Activated T-cell treated with anti-CD3 and anti-CD28 coated beads, Interleukin-2, amount 50 U/mL, for 24 hours (primary cell): ENCODE measurements around the gene RIMBP2.

ENCODE experiments used
- DNase-seq: peaks from one replicate; pipeline ENCODE4 v3.0.0-alpha.2; 2020
- H3K27ac Mint-ChIP-seq: 2 replicates; pipeline ENCODE4 v1.8.0; 2020; ENCODE audit warnings: mild to moderate bottlenecking, mixed read lengths
- H3K27me3 Mint-ChIP-seq: 2 replicates; pipeline ENCODE4 v1.8.0; 2020; ENCODE audit warnings: mixed read lengths
- H3K36me3 Mint-ChIP-seq: 2 replicates; pipeline ENCODE4 v1.8.0; 2020; ENCODE audit warnings: low read depth, mixed read lengths
- H3K4me1 Mint-ChIP-seq: 2 replicates; pipeline ENCODE4 v1.8.0; 2020; ENCODE audit warnings: low read depth, mixed read lengths
- H3K4me3 Mint-ChIP-seq: 2 replicates; pipeline ENCODE4 v1.8.0; 2020; ENCODE audit warnings: mild to moderate bottlenecking, moderate library complexity, mixed read lengths
- H3K9me3 Mint-ChIP-seq: 2 replicates; pipeline ENCODE4 v1.8.0; 2020; ENCODE audit warnings: mixed read lengths

RIMBP2 gene

GRCh38 chr12:130572553-130572952, 143.5 kb downstream of the RIMBP2 start:
- Mint-ChIP-seq H3K4me1 (no peaks in the 10 kb centered on the region), H3K27ac (no peak overlapping the region), H3K27me3 (no peaks in the 10 kb centered on the region), H3K4me3 (no peak overlapping the region), H3K36me3 (no peaks in the 10 kb centered on the region), H3K9me3 (no peaks in the 10 kb centered on the region)
- DNase-seq = no peak

DNA sequence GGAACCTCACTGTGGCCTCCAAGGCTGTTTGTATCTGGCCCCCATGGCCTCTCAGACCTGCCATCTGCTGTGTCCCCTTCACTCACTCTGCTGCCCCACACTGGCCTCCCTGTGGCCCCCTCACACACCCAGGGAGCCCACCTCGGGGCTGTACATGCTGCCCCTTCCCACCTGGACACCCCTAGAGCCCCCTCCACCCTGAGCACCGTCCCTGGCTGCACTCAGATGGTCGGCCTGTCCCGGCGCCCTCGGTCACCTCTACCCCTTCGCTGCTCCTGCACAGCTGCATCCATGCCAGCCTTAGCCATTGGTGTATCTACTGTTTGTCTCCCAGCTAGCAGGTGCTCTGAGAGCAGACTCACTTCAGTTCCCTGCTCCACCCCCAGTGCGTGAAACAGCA, 144.4 kb downstream of the RIMBP2 start:
- Mint-ChIP-seq H3K4me3 (no peak overlapping the region), H3K27ac (no peak overlapping the region), H3K36me3 (no peaks in the 10 kb centered on the region), H3K9me3 (peaks cover 3% of the 10 kb centered on the region), H3K27me3 (no peaks in the 10 kb centered on the region), H3K4me1 (no peaks in the 10 kb centered on the region)
- no peak for DNase-seq

GRCh38 chr12:130571089-130571488, 145.0 kb downstream of the RIMBP2 start:
- no peak overlapping the region for H3K4me3 Mint-ChIP-seq
- H3K27ac Mint-ChIP-seq = no peak overlapping the region
- no peaks in the 10 kb centered on the region for H3K4me1 Mint-ChIP-seq
- H3K27me3 Mint-ChIP-seq = no peaks in the 10 kb centered on the region
- no peak for DNase-seq
- no peaks in the 10 kb centered on the region for H3K36me3 Mint-ChIP-seq
- peaks cover 6% of the 10 kb centered on the region for H3K9me3 Mint-ChIP-seq

DNA sequence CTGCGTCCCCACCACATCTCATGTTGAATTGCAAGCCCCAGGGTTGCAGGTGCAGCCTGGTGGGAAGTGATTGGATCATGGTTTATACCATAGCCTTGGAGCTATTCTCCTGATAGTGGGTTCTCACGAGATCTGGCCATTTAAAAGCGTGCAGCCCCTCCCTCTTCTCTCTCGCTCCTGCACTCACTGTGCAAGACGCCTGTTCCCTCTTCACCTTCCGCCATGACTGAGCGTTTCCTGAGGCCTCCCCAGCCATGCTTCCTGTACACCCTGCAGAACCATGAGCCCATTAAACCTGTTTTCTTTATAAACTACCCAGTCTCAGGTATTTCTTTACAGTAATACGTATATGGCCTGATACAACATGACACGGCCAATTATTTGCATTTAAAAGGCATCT, 146.6 kb downstream of the RIMBP2 start:
- H3K27ac Mint-ChIP-seq = no peak overlapping the region
- H3K9me3 Mint-ChIP-seq = peaks cover 13% of the 10 kb centered on the region
- no peak overlapping the region for H3K4me3 Mint-ChIP-seq
- H3K36me3 Mint-ChIP-seq = no peaks in the 10 kb centered on the region
- DNase-seq = no peak
- no peaks in the 10 kb centered on the region for H3K4me1 Mint-ChIP-seq
- H3K27me3 Mint-ChIP-seq = no peaks in the 10 kb centered on the region

GRCh38 chr12:130568501-130568900, 147.6 kb downstream of the RIMBP2 start:
- Mint-ChIP-seq H3K9me3 (peaks cover 18% of the 10 kb centered on the region), H3K4me1 (no peaks in the 10 kb centered on the region), H3K4me3 (no peak overlapping the region), H3K27ac (no peak overlapping the region), H3K36me3 (no peaks in the 10 kb centered on the region), H3K27me3 (no peaks in the 10 kb centered on the region)
- DNase-seq = no peak

GRCh38 chr12:130568041-130568440, 148.1 kb downstream of the RIMBP2 start:
- Mint-ChIP-seq H3K9me3 (peaks cover 18% of the 10 kb centered on the region), H3K4me1 (no peaks in the 10 kb centered on the region), H3K4me3 (no peak overlapping the region), H3K27me3 (no peaks in the 10 kb centered on the region), H3K27ac (no peak overlapping the region), H3K36me3 (no peaks in the 10 kb centered on the region)
- no peak for DNase-seq

DNA sequence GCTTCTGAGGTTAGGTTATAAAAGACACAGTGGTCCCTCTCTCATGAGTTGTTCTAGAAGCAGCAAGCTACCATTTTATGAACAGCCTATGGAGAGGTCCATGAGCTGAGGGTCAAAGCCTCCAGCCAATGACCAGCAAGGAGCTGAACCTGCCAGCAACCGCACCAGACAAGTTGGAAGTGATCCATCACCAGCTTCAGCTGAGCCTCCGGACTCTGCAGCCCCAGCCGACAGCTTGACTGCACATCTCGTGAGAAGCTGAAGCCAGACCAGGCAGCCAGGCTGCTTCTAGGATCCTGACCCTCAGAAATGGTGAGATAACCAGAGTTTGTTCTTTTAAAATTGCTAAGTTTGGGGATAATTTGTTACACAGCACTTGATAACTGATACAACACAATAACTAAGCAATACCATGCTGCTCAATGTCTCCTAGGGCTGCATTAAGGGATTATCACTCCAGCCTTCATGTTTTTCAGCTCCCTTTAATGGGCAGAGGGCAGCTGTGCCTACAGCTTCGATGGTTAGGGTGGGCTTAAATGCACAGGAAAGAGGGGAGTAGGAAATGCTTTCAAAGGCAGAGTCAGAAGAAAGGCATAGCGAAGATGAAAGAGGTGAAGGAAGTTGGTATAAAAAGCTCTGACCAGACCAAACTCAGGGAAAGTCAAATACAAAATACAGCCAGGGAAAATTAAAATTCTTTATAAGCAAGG, 149.5 kb downstream of the RIMBP2 start:
- no peak for DNase-seq
- Mint-ChIP-seq H3K27ac (no peak overlapping the region), H3K4me3 (no peak overlapping the region), H3K4me1 (no peaks in the 10 kb centered on the region), H3K36me3 (no peaks in the 10 kb centered on the region), H3K27me3 (no peaks in the 10 kb centered on the region), H3K9me3 (peaks cover 18% of the 10 kb centered on the region)

GRCh38 chr12:130565189-130565588, 150.9 kb downstream of the RIMBP2 start:
- DNase-seq = no peak
- Mint-ChIP-seq H3K4me1 (no peaks in the 10 kb centered on the region), H3K27ac (no peak overlapping the region), H3K27me3 (no peaks in the 10 kb centered on the region), H3K9me3 (peaks cover 18% of the 10 kb centered on the region), H3K36me3 (no peaks in the 10 kb centered on the region), H3K4me3 (no peak overlapping the region)

DNA sequence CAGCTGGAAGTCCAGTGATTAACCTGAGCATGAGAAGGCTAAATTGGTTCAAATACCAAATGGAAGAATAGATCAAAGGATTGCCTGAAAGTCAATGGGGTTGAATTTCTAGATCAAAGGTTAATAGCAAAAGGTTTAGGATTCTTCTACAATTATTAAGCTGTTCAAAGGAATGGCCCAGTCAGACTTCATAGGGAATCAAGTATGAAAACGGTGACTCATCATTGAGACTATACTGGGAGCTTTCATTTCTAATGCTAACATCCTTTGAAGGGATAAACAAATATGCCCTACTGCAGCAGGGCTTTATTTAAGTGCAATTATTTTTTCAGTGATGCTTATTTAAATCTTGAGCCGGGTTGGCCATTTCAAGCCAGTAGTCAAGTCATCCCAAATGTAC, 152.8 kb downstream of the RIMBP2 start:
- no peak for DNase-seq
- no peak overlapping the region for H3K4me3 Mint-ChIP-seq
- H3K36me3 Mint-ChIP-seq = no peaks in the 10 kb centered on the region
- H3K27ac Mint-ChIP-seq = no peak overlapping the region
- peaks cover 4% of the 10 kb centered on the region for H3K27me3 Mint-ChIP-seq
- peaks cover 18% of the 10 kb centered on the region for H3K9me3 Mint-ChIP-seq
- no peaks in the 10 kb centered on the region for H3K4me1 Mint-ChIP-seq

DNA sequence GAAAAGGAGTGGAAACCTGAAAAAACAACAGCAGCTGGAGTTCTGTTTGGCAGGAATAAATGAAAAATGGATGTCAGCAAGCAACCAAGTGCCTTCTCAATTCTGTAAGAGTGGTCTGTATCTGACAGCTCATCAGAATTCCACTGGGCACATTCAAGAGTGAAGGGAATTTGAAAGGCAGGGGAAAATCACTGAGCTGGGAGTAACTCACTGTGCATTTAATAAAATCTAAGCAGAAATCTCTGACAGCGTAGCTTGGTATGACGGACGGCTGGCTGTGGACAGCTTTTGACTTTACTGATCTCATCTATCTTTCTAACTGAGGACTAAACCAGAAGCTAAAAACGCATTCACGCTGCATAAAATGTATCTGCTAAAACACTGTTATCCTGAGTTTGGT, 153.4 kb downstream of the RIMBP2 start:
- Mint-ChIP-seq H3K27me3 (peaks cover 7% of the 10 kb centered on the region), H3K36me3 (no peaks in the 10 kb centered on the region), H3K4me1 (no peaks in the 10 kb centered on the region), H3K9me3 (peaks cover 18% of the 10 kb centered on the region), H3K4me3 (no peak overlapping the region), H3K27ac (no peak overlapping the region)
- DNase-seq = no peak

GRCh38 chr12:130560321-130560720, 155.8 kb downstream of the RIMBP2 start:
- no peak for DNase-seq
- peaks cover 17% of the 10 kb centered on the region for H3K27me3 Mint-ChIP-seq
- no peak overlapping the region for H3K4me3 Mint-ChIP-seq
- H3K36me3 Mint-ChIP-seq = no peaks in the 10 kb centered on the region
- no peak overlapping the region for H3K27ac Mint-ChIP-seq
- H3K4me1 Mint-ChIP-seq = no peaks in the 10 kb centered on the region
- peaks cover 8% of the 10 kb centered on the region for H3K9me3 Mint-ChIP-seq

DNA sequence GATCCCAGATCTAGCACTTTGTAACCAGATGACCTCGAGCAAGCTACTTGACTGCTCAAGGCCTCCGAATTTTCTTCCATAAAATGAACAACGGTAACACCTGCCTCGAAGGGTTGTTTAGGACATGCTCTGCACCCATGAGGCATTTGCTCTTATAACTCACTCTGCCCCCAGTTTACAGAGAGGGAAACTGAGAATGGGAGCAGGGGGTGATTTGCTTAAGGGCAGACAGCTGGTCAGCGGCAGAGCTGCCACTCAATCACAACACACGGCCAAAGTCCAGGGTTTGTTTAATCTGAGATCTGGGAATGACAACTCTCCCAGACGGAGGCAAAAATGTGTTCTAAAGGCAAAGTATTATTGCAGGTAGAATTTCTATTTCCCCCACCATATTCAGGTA, 156.3 kb downstream of the RIMBP2 start:
- H3K9me3 Mint-ChIP-seq = peaks cover 7% of the 10 kb centered on the region
- H3K36me3 Mint-ChIP-seq = no peaks in the 10 kb centered on the region
- H3K4me3 Mint-ChIP-seq = no peak overlapping the region
- no peak for DNase-seq
- no peaks in the 10 kb centered on the region for H3K4me1 Mint-ChIP-seq
- peaks cover 17% of the 10 kb centered on the region for H3K27me3 Mint-ChIP-seq
- no peak overlapping the region for H3K27ac Mint-ChIP-seq

DNA sequence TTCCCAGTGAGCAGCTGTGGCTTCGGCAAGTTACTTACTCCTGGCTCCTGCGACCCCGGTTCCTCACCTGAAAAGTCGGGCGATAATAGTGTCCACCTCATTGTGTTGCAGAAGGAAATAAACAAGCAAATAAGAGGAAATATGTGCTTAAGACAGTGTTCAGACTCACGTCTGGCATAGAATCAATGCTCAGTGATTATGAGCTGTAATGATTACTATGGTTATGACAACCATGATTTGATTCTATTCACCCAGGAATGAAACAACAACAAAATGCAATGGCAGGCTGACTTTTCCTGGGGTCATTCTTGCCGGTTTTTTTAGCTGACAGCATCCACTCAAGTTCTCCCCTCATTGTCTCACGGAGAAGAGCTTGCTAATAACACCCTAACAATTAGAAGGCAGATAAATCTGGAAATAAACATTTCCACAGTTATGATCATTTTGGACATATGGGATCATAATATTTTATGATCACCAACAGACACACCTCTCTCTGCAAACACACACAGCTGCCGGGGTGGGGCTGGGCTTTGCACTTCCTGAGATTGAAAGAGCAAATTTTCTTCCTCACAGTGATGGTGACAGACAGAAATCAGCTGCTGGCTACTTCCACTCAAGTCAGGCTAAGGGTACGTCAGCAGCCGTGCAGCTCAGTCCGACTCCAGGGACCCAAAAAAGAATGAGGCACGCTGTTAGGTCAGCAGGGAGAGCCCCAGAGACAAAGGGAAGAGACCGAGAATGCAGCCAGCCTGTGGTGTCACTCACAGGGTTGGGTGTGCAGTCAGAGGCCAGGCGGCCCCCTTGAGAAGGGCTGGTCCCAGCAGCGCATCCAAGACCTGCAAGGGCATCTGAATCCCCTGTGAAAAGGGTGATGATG, 158.0 kb downstream of the RIMBP2 start:
- Mint-ChIP-seq H3K36me3 (no peaks in the 10 kb centered on the region), H3K27me3 (peaks cover 17% of the 10 kb centered on the region), H3K4me3 (no peak overlapping the region), H3K27ac (no peak overlapping the region), H3K4me1 (no peaks in the 10 kb centered on the region), H3K9me3 (no peaks in the 10 kb centered on the region)
- DNase-seq = no peak

DNA sequence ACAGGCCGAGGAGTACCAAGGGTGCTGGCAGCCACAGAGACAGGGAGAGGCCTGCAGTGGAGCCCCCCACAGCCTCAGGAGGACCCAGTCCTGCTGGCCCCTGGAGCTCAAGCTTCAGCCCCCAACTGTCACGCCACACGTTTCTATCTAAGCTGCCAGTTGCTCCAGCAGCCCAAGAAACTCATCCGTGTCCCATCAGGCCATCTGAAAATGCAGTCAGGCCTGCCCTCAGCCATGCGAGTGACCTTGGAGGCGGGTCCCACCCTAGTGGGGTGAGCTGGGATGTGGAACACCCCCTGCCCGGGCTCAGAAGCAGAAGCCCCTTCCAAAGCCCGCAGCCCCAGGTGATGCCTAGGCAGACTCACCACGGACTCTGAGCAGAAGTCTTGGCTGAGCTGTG, 158.9 kb downstream of the RIMBP2 start:
- Mint-ChIP-seq H3K27me3 (peaks cover 17% of the 10 kb centered on the region), H3K4me1 (no peaks in the 10 kb centered on the region), H3K9me3 (no peaks in the 10 kb centered on the region), H3K27ac (no peak overlapping the region), H3K36me3 (no peaks in the 10 kb centered on the region), H3K4me3 (no peak overlapping the region)
- no peak for DNase-seq

- Mint-ChIP-seq H3K4me3 (no peak overlapping the region), H3K36me3 (no peaks in the 10 kb centered on the region), H3K9me3 (peaks cover under 1% of the 10 kb centered on the region), H3K27me3 (peaks cover 17% of the 10 kb centered on the region), H3K27ac (no peak overlapping the region), H3K4me1 (no peaks in the 10 kb centered on the region)
- no peak for DNase-seq
These were observed 159.5 kb downstream of the RIMBP2 start for GRCh38 chr12:130556486-130557055.
